Measurements from ENCODE around the gene THOC5.

Gene THOC5

DNA sequence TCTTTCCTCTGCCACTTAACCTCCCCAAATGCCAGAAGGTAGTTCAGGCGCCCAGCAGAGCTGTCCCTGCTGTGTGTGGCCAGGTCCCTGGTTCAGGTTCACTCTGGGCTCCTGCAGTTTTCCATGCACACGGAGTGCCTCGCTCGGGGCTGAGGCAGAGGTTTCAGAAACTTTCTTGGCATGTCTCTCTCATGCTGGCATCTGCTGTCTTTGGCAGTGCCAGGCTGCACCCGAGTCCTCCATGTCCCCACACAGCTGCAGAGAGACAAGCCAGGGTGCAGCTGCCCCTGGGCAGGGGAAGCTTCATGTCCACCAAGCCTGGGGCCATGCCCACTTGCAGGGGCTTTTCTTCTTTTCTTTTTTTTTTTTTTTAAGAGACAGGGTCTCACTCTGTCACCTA, 80.6 kb downstream of the THOC5 start:
- no peak for DNase-seq (ENCODE audit: low spot score)

GRCh38 chr22:29470159-29470855, 83.2 kb downstream of the THOC5 start:
- DNase-seq (ENCODE audit: low spot score): peak; percentile 38

- no peak for DNase-seq (ENCODE audit: low spot score)
Observed at GRCh38 chr22:29469755-29470154, 83.8 kb downstream of the THOC5 start.

GRCh38 chr22:29464581-29464980, 89.0 kb downstream of the THOC5 start:
- no peak for DNase-seq (ENCODE audit: low spot score)

DNA sequence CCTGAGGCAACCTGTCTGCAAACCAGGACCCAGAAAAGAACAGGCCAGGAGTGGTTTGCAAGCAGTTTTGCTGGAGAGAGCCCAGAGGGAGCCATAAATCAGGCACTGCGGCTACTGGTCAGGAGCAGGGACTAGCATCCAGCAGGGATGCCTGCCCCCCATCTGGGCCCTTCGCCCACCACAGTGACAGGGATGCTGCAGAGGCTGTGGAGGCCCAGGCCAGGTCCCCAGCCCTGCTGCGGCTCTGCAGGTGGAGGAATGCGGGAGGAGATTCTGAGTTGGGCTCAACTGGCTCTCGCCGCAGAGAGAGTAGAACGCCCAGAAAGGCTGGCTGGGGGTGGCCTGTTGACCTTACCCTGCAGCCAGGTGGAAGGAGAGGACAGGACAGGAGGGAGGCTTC, 89.9 kb downstream of the THOC5 start:
- no peak for DNase-seq (ENCODE audit: low spot score)

DNA sequence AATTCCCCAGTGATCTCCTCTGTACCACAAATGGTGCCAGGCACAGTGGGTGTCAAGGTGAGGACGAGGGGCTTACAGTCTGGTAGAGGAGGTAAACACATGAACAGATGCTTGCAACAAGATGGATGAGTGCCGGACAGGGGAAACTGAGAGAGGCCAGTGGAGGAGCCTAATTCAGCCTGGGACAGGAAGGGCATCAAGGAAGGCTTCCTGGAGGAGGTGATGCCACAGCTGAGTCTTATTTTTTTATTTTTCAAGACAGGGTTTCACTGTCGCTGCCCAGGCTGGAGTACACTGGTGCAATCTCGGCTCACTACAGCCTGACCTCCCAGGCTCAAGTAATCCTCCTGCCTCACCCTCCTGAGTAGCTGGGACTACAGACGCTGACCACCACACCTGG, 92.3 kb downstream of the THOC5 start:
- DNase-seq (ENCODE audit: low spot score): no peak

GRCh38 chr22:29459773-29460172, 93.8 kb downstream of the THOC5 start:
- DNase-seq (ENCODE audit: low spot score): no peak

DNA sequence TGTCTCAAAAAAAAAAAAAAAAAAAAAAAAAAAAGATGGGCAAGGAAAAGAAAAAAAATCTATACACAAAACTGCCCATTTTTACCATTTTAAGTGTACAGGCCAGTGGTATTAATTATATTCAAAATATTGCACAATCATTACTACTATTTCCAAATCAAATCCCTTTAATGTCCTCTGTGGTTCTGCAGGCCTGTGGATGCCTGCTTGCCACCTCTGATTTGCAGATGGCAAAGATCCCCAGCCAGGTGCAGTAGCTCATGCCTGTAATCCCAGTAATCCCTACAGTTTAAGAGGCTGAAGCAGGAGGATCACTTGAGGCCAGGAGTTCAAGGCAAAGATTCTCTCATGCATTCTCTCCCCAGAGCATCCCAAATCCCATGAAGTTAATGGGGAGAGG, 95.0 kb downstream of the THOC5 start:
- no peak for DNase-seq (ENCODE audit: low spot score)

DNA sequence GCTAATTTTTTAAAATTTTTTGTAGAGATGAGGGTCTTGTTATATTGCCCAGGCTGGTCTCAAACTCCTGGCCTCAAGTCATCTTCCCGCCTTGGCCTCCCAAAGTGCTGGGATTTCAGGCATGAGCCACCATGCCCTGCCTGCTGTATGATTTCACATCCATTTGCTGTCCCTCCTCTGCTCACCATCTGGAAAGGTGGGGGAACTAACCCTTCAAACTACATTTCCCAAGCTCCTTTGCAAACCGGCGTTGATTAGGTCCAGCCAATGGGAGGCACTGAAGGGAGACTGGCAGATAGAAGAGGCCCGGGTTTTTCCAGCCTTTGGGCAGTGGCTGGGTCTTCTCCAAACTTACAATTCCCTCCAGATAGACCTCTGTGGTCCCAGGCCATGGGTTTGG, 95.8 kb downstream of the THOC5 start:
- no peak for DNase-seq (ENCODE audit: low spot score)

DNA sequence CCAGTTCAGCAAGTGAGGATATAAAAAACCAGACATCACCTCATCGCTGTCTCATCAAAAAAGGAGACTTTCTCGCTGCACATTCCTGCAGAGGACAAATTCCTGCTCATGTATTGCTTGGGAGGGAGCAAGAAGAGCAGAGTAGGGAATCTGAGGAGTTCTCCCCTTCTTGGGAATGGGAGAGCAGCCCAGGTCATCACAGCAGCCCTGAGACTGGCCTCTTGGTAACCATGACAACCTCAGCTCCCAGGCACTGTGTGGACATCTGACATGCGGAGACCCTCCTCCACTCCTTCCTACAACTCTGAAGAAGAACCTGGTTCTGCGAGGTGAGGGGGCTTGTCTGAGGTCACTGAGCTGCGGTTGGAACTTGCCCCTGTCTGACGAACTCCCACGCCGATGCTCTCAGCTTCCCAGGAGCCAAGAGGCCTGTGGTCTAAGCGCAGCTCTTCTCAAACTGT, 97.3 kb downstream of the THOC5 start:
- no peak for DNase-seq (ENCODE audit: low spot score)

Measured in hematopoietic multipotent progenitor cell treated with erythropoietin and hydrocortisone succinate and interleukin-3 and kit ligand, for 17 days (in vitro differentiated cells).